Measurements from ENCODE around the gene RALGDS. TPM values are rescaled to one million over a fixed set of nuclear protein-coding genes. Genes with fewer than 3 reads are reported as not detected.

RALGDS gene
- total RNA-seq, 1 experiment from 2014 or later = 36.1 TPM

DNA sequence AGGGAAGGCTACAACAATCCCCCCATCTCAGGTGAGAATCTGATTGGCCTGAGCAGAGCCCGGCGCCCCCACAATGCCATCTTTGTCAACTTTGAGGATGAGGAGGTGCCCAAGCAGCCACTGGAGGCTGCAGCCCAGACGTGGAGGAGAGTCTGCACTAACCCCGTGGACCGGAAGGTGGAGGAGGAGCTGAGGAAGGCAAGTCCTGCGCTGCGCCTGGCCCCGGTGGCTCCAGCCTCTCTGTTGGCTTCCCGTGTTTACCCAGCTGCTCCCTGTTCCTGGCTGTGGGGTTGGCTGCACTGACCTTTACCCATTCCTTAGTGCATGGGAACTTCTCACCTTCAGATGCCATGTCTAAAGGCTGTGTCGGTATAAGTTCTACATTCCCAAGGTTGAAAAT is 70.3 kb downstream of the RALGDS start:
- H3K9ac ChIP-seq (ENCODE audit: low read length) = no peak overlapping the region
- intact Hi-C loops (cut with micrococcal nuclease) = no loop called here

More for the DNA sequence above, 70.3 kb downstream of the RALGDS start:
- Histone ChIP-seq H3K9me2 (ENCODE audit: insufficient read depth) (no peaks in the 10 kb centered on the region), H4K20me1 (ENCODE audit: insufficient read depth) (no peaks in the 10 kb centered on the region), H3K4me3 (replicated peaks in 1 of 2; ENCODE audit: low read depth in 1 of 2, low read length in 2 of 2) (no peak overlapping the region), H3K4me2 (ENCODE audit: low read length) (no peak overlapping the region), H3K9me3 (ENCODE audit: control insufficient read depth in 1 of 2, insufficient read depth in 1 of 2, low read depth in 1 of 2, low read length in 2 of 2) (no peaks in the 10 kb centered on the region), H3K27me3 (ENCODE audit: insufficient read depth, low read length) (no peaks in the 10 kb centered on the region), H3K79me2 (ENCODE audit: insufficient read depth, low read length) (no peaks in the 10 kb centered on the region; the same call in 1 of the 2 replicates), H3K27ac (ENCODE audit: low read depth, low read length) (no peak overlapping the region), H3K36me3 (ENCODE audit: control insufficient read depth in 1 of 2, insufficient read depth in 2 of 2, low read length in 2 of 2) (peaks cover 38 to 47% of the 10 kb centered on the region in 2 experiments; a peak in 3 of 4 replicates), H2AFZ (ENCODE audit: low read depth, low read length, poor library complexity, severe bottlenecking) (no peak overlapping the region), H3K4me1 (ENCODE audit: control insufficient read depth in 1 of 2, insufficient read depth in 2 of 2, low read length in 2 of 2) (no peaks in the 10 kb centered on the region)
- TF ChIP-seq EGR1 (IDR thresholded peaks at IDR 0.05; ENCODE audit: low read depth) (no peak), CBX3 (IDR thresholded peaks at IDR 0.05; ENCODE audit: low read depth) (no peak), POLR2A (IDR thresholded peaks at IDR 0.05; ENCODE audit: borderline replicate concordance, extremely low read depth, insufficient read depth, insufficient read length) (no peak), ZNF274 (IDR thresholded peaks at IDR 0.05; ENCODE audit: low read depth, low read length) (no peak), EZH2 (IDR thresholded peaks at IDR 0.05) (no peak), EZH2phosphoT487 (IDR thresholded peaks at IDR 0.05; ENCODE audit: borderline replicate concordance) (no peak), ELF1 (IDR thresholded peaks at IDR 0.05; ENCODE audit: borderline replicate concordance, low read depth) (no peak), TCF7L2 (IDR thresholded peaks at IDR 0.05; ENCODE audit: borderline replicate concordance, extremely low read depth, insufficient read depth, insufficient read length) (no peak), YY1 (IDR thresholded peaks at IDR 0.05; ENCODE audit: extremely low read depth, insufficient replicate concordance, low read depth, low read length) (no peak), POLR2AphosphoS5 (IDR thresholded peaks at IDR 0.05; ENCODE audit: low read depth, low read length) (no peak), FOSL1 (IDR thresholded peaks at IDR 0.05; ENCODE audit: low read depth) (no peak), SRF (IDR thresholded peaks at IDR 0.05; ENCODE audit: low read depth) (no peak), JUND (IDR thresholded peaks at IDR 0.05) (no peak), SP1 (IDR thresholded peaks at IDR 0.05; ENCODE audit: low read depth) (no peak), CEBPB (IDR thresholded peaks at IDR 0.05; ENCODE audit: low read depth) (no peak)
- TF ChIP-seq, protein P1, sequence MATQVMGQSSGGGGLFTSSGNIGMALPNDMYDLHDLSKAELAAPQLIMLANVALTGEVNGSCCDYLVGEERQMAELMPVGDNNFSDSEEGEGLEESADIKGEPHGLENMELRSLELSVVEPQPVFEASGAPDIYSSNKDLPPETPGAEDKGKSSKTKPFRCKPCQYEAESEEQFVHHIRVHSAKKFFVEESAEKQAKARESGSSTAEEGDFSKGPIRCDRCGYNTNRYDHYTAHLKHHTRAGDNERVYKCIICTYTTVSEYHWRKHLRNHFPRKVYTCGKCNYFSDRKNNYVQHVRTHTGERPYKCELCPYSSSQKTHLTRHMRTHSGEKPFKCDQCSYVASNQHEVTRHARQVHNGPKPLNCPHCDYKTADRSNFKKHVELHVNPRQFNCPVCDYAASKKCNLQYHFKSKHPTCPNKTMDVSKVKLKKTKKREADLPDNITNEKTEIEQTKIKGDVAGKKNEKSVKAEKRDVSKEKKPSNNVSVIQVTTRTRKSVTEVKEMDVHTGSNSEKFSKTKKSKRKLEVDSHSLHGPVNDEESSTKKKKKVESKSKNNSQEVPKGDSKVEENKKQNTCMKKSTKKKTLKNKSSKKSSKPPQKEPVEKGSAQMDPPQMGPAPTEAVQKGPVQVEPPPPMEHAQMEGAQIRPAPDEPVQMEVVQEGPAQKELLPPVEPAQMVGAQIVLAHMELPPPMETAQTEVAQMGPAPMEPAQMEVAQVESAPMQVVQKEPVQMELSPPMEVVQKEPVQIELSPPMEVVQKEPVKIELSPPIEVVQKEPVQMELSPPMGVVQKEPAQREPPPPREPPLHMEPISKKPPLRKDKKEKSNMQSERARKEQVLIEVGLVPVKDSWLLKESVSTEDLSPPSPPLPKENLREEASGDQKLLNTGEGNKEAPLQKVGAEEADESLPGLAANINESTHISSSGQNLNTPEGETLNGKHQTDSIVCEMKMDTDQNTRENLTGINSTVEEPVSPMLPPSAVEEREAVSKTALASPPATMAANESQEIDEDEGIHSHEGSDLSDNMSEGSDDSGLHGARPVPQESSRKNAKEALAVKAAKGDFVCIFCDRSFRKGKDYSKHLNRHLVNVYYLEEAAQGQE (IDR thresholded peaks at IDR 0.05; ENCODE audit: low read depth) = no peak
- TF ChIP-seq, protein P2, sequence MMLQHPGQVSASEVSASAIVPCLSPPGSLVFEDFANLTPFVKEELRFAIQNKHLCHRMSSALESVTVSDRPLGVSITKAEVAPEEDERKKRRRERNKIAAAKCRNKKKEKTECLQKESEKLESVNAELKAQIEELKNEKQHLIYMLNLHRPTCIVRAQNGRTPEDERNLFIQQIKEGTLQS (IDR thresholded peaks at IDR 0.05) = no peak
- TF ChIP-seq, protein P3, sequence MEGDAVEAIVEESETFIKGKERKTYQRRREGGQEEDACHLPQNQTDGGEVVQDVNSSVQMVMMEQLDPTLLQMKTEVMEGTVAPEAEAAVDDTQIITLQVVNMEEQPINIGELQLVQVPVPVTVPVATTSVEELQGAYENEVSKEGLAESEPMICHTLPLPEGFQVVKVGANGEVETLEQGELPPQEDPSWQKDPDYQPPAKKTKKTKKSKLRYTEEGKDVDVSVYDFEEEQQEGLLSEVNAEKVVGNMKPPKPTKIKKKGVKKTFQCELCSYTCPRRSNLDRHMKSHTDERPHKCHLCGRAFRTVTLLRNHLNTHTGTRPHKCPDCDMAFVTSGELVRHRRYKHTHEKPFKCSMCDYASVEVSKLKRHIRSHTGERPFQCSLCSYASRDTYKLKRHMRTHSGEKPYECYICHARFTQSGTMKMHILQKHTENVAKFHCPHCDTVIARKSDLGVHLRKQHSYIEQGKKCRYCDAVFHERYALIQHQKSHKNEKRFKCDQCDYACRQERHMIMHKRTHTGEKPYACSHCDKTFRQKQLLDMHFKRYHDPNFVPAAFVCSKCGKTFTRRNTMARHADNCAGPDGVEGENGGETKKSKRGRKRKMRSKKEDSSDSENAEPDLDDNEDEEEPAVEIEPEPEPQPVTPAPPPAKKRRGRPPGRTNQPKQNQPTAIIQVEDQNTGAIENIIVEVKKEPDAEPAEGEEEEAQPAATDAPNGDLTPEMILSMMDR (IDR thresholded peaks at IDR 0.05 in 2 of 3, conservative IDR thresholded peaks at IDR 0.05 in 1 of 3; ENCODE audit: borderline replicate concordance in 1 of 3, insufficient read depth in 1 of 3, low read depth in 2 of 3, low read length in 2 of 3) = no peak
- ChIA-PET RAD21 (ENCODE audit: low non-redundant PET in 1 of 2, low total read pairs in 2 of 2, uncharacterized antibody in 2 of 2, unreplicated experiment in 2 of 2) (no interaction called here), CTCF (no interaction called here), POLR2A (no interaction called here)
- DNase-seq (ENCODE audit: low read depth, low spot score) (no peak), ATAC-seq (no peak)
- BruUV-seq (replicated peaks) = no TSS peak
